22Rv1 (cell line): ENCODE measurements around the gene ANAPC16.

Source experiments
- ZFX ChIP-seq: fragments of 450-650 bp; IDR thresholded peaks from 2 replicates; pipeline ENCODE4 v1.6.1; 2017; ENCODE audit warnings: antibody characterized with exemption, borderline replicate concordance
- TF ChIP-seq, protein P1 (sequence below): fragments of 450-650 bp; IDR thresholded peaks from 2 replicates; pipeline ENCODE4 v1.5.1; 2017; ENCODE audit warnings: mild to moderate bottlenecking

DNA sequence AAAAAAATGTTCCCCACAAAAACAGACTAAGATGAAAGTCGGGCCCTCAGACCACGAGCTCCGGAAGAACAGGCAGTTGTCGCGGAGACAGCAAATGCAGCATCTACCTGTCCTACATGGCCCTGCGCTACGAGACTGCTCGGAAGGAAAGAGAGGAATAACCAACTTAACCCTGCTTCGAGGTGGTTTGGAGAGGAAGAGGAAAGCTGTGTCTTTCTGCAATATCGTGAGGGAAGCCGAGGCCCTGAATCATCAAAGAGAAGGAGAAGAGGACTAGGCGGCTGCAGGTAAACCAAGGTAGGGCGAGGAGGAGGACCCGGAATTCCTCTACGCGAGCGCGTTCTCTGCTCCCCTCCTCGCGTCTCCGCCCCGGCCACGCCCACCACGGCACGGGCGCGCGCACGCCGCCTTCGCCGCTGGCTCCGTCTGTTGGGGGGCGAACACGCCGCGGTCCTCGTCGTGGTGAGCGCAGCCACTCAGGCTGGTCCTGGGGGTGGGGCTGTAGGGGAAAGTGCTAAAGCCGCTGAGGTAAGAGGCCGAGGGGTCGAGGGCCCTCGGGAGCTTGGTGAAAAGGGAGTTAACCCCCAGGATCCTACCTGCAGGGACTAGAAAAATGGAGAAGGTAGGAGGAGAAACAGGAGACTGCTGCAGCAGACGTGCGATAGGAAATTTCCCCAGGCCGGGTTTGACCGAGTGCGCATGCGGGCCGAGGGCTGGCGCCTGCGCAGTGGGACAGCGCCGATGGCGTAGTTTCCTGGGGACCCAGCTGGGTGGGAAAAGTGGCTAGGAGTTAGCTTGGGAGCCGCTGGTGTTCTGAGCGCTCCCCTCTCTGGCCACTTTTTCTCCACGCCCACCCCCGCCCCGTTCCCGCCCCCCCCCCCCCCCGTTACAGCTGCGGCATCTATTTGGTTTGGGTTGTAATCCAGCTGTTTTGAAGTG lies at the start of gene ANAPC16, which contains the start of gene ASCC1:
- TF ChIP-seq, protein P1, sequence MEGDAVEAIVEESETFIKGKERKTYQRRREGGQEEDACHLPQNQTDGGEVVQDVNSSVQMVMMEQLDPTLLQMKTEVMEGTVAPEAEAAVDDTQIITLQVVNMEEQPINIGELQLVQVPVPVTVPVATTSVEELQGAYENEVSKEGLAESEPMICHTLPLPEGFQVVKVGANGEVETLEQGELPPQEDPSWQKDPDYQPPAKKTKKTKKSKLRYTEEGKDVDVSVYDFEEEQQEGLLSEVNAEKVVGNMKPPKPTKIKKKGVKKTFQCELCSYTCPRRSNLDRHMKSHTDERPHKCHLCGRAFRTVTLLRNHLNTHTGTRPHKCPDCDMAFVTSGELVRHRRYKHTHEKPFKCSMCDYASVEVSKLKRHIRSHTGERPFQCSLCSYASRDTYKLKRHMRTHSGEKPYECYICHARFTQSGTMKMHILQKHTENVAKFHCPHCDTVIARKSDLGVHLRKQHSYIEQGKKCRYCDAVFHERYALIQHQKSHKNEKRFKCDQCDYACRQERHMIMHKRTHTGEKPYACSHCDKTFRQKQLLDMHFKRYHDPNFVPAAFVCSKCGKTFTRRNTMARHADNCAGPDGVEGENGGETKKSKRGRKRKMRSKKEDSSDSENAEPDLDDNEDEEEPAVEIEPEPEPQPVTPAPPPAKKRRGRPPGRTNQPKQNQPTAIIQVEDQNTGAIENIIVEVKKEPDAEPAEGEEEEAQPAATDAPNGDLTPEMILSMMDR: no peak
- no peak for TF ChIP-seq ZFX
